Astrocyte of the hippocampus (primary cell): Measurements from ENCODE around the gene PDE3B.
A peak's percentile ranks its signal among the peaks of the same experiment; 100 is the strongest.
"Not testable (repeated sequence)": the region's sequence is repeated elsewhere in the genome, so short reads cannot be mapped to it uniquely, and the experiment has no call there.

Experiments
- DNase-seq: peaks from one replicate; pipeline ENCODE4 v3.0.0; 2011; ENCODE audit warnings: low read depth, low spot score

The PDE3B gene

GRCh38 chr11:14743667-14744066 lies 100.1 kb downstream of the PDE3B start:
- DNase-seq = not testable (repeated sequence)

GRCh38 chr11:14746857-14747395 lies 103.3 kb downstream of the PDE3B start:
- no peak for DNase-seq

GRCh38 chr11:14748090-14748489 lies 104.5 kb downstream of the PDE3B start:
- no peak for DNase-seq

GRCh38 chr11:14750911-14751310 lies 107.3 kb downstream of the PDE3B start:
- DNase-seq = no peak

GRCh38 chr11:14751975-14752407 lies 108.4 kb downstream of the PDE3B start:
- DNase-seq = no peak

GRCh38 chr11:14755140-14755539 lies 111.5 kb downstream of the PDE3B start:
- DNase-seq = no peak

GRCh38 chr11:14756349-14756748 lies 112.7 kb downstream of the PDE3B start:
- no peak for DNase-seq

GRCh38 chr11:14759300-14760012 lies 115.9 kb downstream of the PDE3B start:
- DNase-seq = not testable (repeated sequence)

- no peak for DNase-seq
Observed at GRCh38 chr11:14764179-14764578, 120.6 kb downstream of the PDE3B start.

- DNase-seq = peak; percentile 48
Observed at GRCh38 chr11:14764579-14765527, 121.2 kb downstream of the PDE3B start.

- DNase-seq = no peak
Observed at GRCh38 chr11:14766585-14766984, 123.0 kb downstream of the PDE3B start.

GRCh38 chr11:14768526-14769188 lies 125.1 kb downstream of the PDE3B start:
- DNase-seq = no peak

GRCh38 chr11:14773755-14774154 lies 130.2 kb downstream of the PDE3B start:
- no peak for DNase-seq

- DNase-seq = no peak
Observed at GRCh38 chr11:14774721-14775120, 131.1 kb downstream of the PDE3B start.

- DNase-seq = no peak
Observed at GRCh38 chr11:14775897-14776296, 132.3 kb downstream of the PDE3B start.

GRCh38 chr11:14778460-14778859 lies 134.9 kb downstream of the PDE3B start:
- DNase-seq = not testable (repeated sequence)

- no peak for DNase-seq
Observed at GRCh38 chr11:14783788-14784187, 140.2 kb downstream of the PDE3B start.

GRCh38 chr11:14784230-14784629 lies 140.6 kb downstream of the PDE3B start:
- no peak for DNase-seq

- peak; percentile 21 for DNase-seq
Observed at GRCh38 chr11:14789879-14790484, 146.4 kb downstream of the PDE3B start.

- no peak for DNase-seq
Observed at GRCh38 chr11:14793546-14793945, 149.9 kb downstream of the PDE3B start.

- not testable (repeated sequence) for DNase-seq
Observed at GRCh38 chr11:14796028-14796427, 152.4 kb downstream of the PDE3B start.
